GM18909 (cell line): ENCODE data around the gene PSORS1C1.
"Not testable (repeated sequence)": the region's sequence is repeated elsewhere in the genome, so short reads cannot be mapped to it uniquely, and the experiment has no call there.

Experiments
- ATAC-seq: cut with Tn5 transposase; IDR thresholded peaks from one replicate; pipeline ENCODE4 v1.9.1; 2021; ENCODE audit warnings: mild to moderate bottlenecking; ENCODE audit not compliant: unreplicated experiment, poor library complexity

Gene PSORS1C1

GRCh38 chr6:31170987-31171671 lies 56.5 kb downstream of the PSORS1C1 start:
- ATAC-seq = no peak

GRCh38 chr6:31171931-31172905 lies 57.6 kb downstream of the PSORS1C1 start:
- ATAC-seq = no peak

- ATAC-seq = no peak
Measured at GRCh38 chr6:31172973-31173384, 58.4 kb downstream of the PSORS1C1 start.

GRCh38 chr6:31173406-31173805 lies 58.8 kb downstream of the PSORS1C1 start:
- ATAC-seq = no peak

GRCh38 chr6:31174378-31174777 lies 59.8 kb downstream of the PSORS1C1 start:
- no peak for ATAC-seq

- ATAC-seq = no peak
Measured at GRCh38 chr6:31175971-31176370, 61.4 kb downstream of the PSORS1C1 start.

- ATAC-seq = no peak
Measured at GRCh38 chr6:31178143-31179041, 63.8 kb downstream of the PSORS1C1 start.

- no peak for ATAC-seq
Measured at GRCh38 chr6:31179042-31179386, 64.4 kb downstream of the PSORS1C1 start.

- ATAC-seq = no peak
Measured at GRCh38 chr6:31179896-31180295, 65.3 kb downstream of the PSORS1C1 start.

GRCh38 chr6:31180500-31180899 lies 65.9 kb downstream of the PSORS1C1 start:
- peak; percentile 70 for ATAC-seq

- ATAC-seq = not testable (repeated sequence)
Measured at GRCh38 chr6:31183287-31183686, 68.7 kb downstream of the PSORS1C1 start.

- ATAC-seq = not testable (repeated sequence)
Measured at GRCh38 chr6:31183859-31184258, 69.3 kb downstream of the PSORS1C1 start.

GRCh38 chr6:31185695-31186051 lies 71.1 kb downstream of the PSORS1C1 start:
- ATAC-seq = not testable (repeated sequence)

GRCh38 chr6:31186052-31186734 lies 71.6 kb downstream of the PSORS1C1 start:
- ATAC-seq = no peak

GRCh38 chr6:31187780-31188194 lies 73.2 kb downstream of the PSORS1C1 start:
- ATAC-seq = no peak

- not testable (repeated sequence) for ATAC-seq
Measured at GRCh38 chr6:31189223-31189622, 74.6 kb downstream of the PSORS1C1 start.
